Mesothelial cell of epicardium (in vitro differentiated cells): ENCODE results near the gene ABCA13. TPM values are rescaled to one million over a fixed set of nuclear protein-coding genes. Genes with fewer than 3 reads are reported as not detected.

ENCODE experiments used
- DNase-seq, 2 experiments: peaks; one replicate each; pipeline ENCODE4 v3.0.0; 2021; ENCODE audit warnings: low spot score in 2 of 2; ENCODE audit not compliant: unreplicated experiment in 2 of 2
- H3K27ac Mint-ChIP-seq: 2 replicates; pipeline ENCODE4 v1.8.0; 2021; ENCODE audit warnings: mixed read lengths
- H3K27me3 Mint-ChIP-seq: 2 replicates; pipeline ENCODE4 v1.8.0; 2021; ENCODE audit warnings: low read depth, mixed read lengths
- H3K36me3 Mint-ChIP-seq: 2 replicates; pipeline ENCODE4 v1.8.0; 2021; ENCODE audit warnings: mixed read lengths
- H3K4me1 Mint-ChIP-seq: 2 replicates; pipeline ENCODE4 v1.8.0; 2021; ENCODE audit warnings: mixed read lengths
- H3K4me3 Mint-ChIP-seq: 2 replicates; pipeline ENCODE4 v1.8.0; 2021; ENCODE audit warnings: mild to moderate bottlenecking, moderate library complexity, mixed read lengths
- H3K9me3 Mint-ChIP-seq: 2 replicates; pipeline ENCODE4 v1.8.0; 2021; ENCODE audit warnings: mixed read lengths
- total RNA-seq: library from RNA; stranded (reverse); gene quantifications from 3 replicates; pipeline ENCODE4 v1.2.1, GENCODE V29; 2021
- TF ChIP-seq, protein P1 (sequence below): fragments of 200-600 bp; sonication (generic); IDR thresholded peaks from one replicate; pipeline ENCODE4 v1.5.0; 2021; ENCODE audit warnings: antibody characterized with exemption; ENCODE audit not compliant: unreplicated experiment

The ABCA13 gene
- total RNA-seq, 1 donor from 2014 or later = 0.29 TPM

DNA sequence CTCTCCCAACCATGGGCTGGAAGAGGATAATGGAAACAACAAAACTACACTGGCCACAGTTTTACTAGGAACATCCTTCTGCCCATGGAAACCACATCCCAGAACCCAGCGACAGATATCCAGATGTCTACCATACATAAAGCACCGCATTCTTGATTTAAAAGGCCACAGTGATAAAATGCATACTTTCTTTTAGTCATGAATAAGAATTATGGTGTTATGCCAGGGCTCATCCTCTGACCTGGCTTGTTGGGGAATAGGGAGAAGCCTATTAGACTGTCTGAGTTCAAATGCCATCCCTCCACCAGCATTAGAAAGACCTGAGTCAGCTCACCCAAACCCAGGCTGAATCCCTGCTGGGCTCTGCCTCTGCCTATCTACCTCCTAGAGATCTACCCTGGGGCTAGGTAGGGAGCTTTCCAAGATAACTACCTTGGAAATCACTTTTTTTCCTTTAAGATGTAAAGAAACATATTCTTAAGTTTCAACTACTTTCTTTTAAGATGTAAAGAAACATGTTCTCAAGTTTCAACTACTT lies 5.2 kb downstream of the ABCA13 start:
- Mint-ChIP-seq H3K27ac (no peak overlapping the region), H3K4me1 (peaks cover 5% of the 10 kb centered on the region), H3K36me3 (no peaks in the 10 kb centered on the region), H3K9me3 (no peaks in the 10 kb centered on the region), H3K27me3 (no peaks in the 10 kb centered on the region), H3K4me3 (no peak overlapping the region)
- no peak for DNase-seq
- TF ChIP-seq, protein P1, sequence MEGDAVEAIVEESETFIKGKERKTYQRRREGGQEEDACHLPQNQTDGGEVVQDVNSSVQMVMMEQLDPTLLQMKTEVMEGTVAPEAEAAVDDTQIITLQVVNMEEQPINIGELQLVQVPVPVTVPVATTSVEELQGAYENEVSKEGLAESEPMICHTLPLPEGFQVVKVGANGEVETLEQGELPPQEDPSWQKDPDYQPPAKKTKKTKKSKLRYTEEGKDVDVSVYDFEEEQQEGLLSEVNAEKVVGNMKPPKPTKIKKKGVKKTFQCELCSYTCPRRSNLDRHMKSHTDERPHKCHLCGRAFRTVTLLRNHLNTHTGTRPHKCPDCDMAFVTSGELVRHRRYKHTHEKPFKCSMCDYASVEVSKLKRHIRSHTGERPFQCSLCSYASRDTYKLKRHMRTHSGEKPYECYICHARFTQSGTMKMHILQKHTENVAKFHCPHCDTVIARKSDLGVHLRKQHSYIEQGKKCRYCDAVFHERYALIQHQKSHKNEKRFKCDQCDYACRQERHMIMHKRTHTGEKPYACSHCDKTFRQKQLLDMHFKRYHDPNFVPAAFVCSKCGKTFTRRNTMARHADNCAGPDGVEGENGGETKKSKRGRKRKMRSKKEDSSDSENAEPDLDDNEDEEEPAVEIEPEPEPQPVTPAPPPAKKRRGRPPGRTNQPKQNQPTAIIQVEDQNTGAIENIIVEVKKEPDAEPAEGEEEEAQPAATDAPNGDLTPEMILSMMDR = no peak

DNA sequence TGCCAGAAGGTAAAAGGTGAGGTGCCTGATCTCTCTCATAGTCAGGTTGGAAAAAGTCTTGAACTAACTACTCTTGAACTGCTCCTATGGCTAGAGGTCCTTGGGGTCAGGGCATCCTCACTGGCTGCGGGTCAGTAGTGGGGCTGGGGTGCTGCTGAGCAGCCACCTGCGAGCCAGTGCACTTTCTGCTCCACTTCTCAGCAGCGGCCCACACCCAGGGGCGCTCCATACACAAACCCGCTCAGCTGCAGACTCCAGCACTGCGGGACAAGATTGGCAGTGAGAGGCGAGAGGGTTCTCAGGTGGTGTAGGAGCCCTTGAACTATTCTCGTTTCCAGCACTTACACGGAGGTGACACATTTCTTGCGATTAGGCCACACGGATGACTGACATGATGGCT lies 6.0 kb downstream of the ABCA13 start:
- Mint-ChIP-seq H3K36me3 (no peaks in the 10 kb centered on the region), H3K27me3 (no peaks in the 10 kb centered on the region), H3K27ac (no peak overlapping the region), H3K9me3 (no peaks in the 10 kb centered on the region), H3K4me1 (peaks cover 5% of the 10 kb centered on the region), H3K4me3 (no peak overlapping the region)
- TF ChIP-seq, protein P1 = no peak
- DNase-seq = no peak

DNA sequence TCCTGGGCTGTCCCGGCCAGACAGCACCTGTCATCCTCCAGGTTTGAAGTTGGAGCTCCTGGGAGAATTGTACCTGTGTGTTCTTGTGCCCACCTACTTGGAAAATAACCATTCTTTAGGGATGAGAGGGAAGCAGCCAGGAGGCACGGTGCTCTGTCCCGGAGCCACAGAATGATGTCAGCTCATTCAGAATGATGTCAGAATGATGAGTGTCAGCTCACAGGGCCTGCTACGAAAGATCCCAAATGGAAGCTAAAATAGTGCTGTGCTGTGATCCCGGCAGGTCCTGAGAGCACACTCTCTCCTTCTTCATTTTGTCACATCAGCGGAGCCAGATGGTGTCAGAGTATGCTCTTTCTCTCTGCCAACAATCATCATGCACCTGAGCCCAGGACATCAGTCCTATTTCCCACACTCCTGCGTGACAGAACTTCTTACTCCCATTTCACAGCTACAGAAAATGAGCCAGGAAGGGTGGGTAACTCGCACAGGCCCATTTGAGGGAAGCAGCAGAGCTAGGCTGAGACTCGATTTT lies 8.3 kb downstream of the ABCA13 start:
- H3K4me3 Mint-ChIP-seq = no peak overlapping the region
- H3K9me3 Mint-ChIP-seq = no peaks in the 10 kb centered on the region
- H3K27me3 Mint-ChIP-seq = no peaks in the 10 kb centered on the region
- H3K36me3 Mint-ChIP-seq = no peaks in the 10 kb centered on the region
- no peak for DNase-seq
- TF ChIP-seq, protein P1 = no peak
- H3K27ac Mint-ChIP-seq = no peak overlapping the region
- peaks cover 5% of the 10 kb centered on the region for H3K4me1 Mint-ChIP-seq

DNA sequence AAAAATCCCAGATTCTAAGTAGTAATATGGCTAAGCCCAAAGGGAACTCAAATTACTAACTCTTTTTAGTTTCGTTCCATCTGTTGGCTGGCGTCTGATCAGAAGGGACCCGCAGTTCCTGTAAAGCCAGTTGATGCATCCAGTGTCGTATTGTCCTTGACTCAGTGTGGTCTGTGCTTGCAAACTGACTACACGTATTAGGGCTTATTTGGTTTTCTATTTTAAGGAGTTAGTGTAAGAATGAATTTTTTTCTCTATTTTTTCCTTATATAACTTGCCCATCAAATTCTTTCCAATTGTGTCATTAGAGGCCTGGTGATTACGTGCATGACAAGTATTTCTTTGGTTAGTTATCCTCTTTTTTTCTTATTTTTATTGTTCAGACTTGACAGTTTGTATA lies 9.7 kb downstream of the ABCA13 start:
- no peak for DNase-seq
- no peaks in the 10 kb centered on the region for H3K27me3 Mint-ChIP-seq
- peaks cover 7% of the 10 kb centered on the region for H3K9me3 Mint-ChIP-seq
- peaks cover 5% of the 10 kb centered on the region for H3K4me1 Mint-ChIP-seq
- TF ChIP-seq, protein P1 = no peak
- no peak overlapping the region for H3K4me3 Mint-ChIP-seq
- H3K27ac Mint-ChIP-seq = no peak overlapping the region
- no peaks in the 10 kb centered on the region for H3K36me3 Mint-ChIP-seq

DNA sequence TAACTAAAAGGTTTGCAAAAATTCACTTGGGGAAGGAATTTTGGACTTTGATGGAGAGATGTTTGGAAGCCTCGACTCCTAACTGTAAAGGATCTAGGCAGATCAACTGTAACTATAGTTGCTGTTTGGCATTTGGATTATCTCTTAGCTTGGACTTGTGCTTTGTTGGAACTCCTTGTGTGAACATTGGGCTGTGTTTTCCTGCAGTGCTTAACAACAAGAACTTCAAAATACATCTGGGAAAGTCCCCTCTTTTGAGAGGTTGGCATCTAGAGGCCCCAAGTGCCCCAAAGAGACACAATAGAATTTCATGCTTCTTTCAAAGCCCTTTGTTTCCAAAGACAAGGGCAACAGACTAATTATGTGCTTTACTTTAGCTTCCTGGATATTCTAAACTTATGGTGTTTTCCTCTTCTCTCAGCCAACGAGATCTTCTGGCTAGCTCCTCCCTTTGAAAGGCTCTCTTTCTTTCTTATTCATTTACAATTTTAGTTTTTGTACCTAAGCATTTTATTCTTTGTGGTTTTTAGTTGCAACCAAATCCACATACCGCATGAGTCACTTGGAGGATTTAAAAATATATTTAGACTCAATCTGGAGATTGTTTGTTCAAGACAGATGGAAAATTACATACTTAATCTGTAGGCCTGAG lies 11.6 kb downstream of the ABCA13 start:
- Mint-ChIP-seq H3K36me3 (peaks cover 1% of the 10 kb centered on the region), H3K9me3 (peaks cover 24% of the 10 kb centered on the region), H3K4me1 (peaks cover 5% of the 10 kb centered on the region), H3K27me3 (no peaks in the 10 kb centered on the region), H3K27ac (no peak overlapping the region), H3K4me3 (no peak overlapping the region)
- TF ChIP-seq, protein P1 = no peak
- DNase-seq = no peak
